ENCODE results near the gene JADE1. TPM values are rescaled to one million over a fixed set of nuclear protein-coding genes. Genes with fewer than 3 reads are reported as not detected.

The JADE1 gene
- total and polyA plus RNA-seq, 9 of the 15 experiments (the other 6 are each of a cell fraction or from before 2014, with no cell fraction given), result 8.3 to 37.9 (median 24.4) TPM

DNA sequence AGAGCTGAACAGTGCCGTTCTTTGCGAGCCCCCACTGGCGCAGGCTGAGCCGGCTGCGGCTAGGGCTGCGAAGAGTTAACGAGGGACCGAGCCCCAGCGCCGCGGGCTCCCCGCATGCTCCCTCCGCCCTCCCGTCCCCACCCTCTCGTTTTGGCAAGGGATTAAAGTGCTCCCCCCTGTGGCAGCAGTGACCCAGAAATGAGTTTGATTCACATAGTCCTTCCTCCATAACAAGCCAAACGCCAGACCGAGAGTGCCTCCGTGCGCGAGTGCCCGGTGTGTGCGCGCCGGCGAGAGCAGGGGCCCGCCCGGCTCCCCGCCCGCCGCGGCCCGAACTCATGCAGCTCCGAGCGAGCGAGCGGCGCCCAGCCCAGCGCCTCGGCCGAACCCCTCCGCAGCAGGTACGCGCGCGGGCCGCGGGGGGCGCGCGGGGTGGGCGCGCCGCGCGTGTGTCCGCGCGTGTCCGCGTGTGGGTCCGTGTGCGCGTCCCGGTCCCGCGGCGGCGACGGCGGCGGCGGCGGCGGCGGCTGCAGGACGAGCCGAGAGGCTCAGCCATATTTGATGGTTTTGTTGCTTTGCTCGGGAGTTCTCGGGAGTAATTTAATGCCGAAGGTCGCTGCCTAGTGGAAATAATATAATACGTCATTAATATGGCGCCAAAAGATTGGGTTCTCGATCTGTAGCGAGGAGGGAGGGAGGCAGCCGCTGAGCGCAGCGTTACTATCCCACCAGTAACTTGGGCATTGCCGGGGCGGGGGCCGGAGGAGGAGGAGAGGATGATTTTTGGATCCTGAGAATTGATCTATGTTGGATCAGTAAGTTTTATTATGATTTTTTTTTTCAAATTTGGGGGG, at the start of gene JADE1 (continued):
- peak in 1 of 2 experiments; percentile 36; a peak in 1 of 4 replicates for TF ChIP-seq SIN3A (IDR thresholded peaks at IDR 0.05; ENCODE audit: borderline replicate concordance in 2 of 2, control insufficient read depth in 1 of 2, low read depth in 2 of 2, low read length in 2 of 2)
- TF ChIP-seq RBM34 (IDR thresholded peaks at IDR 0.05; ENCODE audit: borderline replicate concordance, insufficient read depth, low read length), result no peak
- TF ChIP-seq MXI1 (IDR thresholded peaks at IDR 0.05; ENCODE audit: low read depth, low read length), result no peak
- peak; percentile 88 for TF ChIP-seq ZNF766 (CRISPR knock-in tag; conservative IDR thresholded peaks at IDR 0.05)
- TF ChIP-seq RAD51 (IDR thresholded peaks at IDR 0.05; ENCODE audit: borderline replicate concordance, low read depth), result no peak
- TF ChIP-seq ZNF23 (CRISPR knock-in tag; IDR thresholded peaks at IDR 0.05), result no peak
- peak; percentile 35; the same call in 1 of the 2 replicates for TF ChIP-seq FOSL1 (tag; conservative IDR thresholded peaks at IDR 0.05)
- 0 out of 2 replicates have a peak, but pooled peaks have one; percentile 14 for TF ChIP-seq ELF2 (CRISPR knock-in tag; IDR thresholded peaks at IDR 0.05)
- peak; percentile 18; the same call in 1 of the 2 replicates for TF ChIP-seq SOX6 (IDR thresholded peaks at IDR 0.05)
- no peak for TF ChIP-seq PRMT5 (CRISPR knock-in tag; IDR thresholded peaks at IDR 0.05)
- TF ChIP-seq, protein P1, sequence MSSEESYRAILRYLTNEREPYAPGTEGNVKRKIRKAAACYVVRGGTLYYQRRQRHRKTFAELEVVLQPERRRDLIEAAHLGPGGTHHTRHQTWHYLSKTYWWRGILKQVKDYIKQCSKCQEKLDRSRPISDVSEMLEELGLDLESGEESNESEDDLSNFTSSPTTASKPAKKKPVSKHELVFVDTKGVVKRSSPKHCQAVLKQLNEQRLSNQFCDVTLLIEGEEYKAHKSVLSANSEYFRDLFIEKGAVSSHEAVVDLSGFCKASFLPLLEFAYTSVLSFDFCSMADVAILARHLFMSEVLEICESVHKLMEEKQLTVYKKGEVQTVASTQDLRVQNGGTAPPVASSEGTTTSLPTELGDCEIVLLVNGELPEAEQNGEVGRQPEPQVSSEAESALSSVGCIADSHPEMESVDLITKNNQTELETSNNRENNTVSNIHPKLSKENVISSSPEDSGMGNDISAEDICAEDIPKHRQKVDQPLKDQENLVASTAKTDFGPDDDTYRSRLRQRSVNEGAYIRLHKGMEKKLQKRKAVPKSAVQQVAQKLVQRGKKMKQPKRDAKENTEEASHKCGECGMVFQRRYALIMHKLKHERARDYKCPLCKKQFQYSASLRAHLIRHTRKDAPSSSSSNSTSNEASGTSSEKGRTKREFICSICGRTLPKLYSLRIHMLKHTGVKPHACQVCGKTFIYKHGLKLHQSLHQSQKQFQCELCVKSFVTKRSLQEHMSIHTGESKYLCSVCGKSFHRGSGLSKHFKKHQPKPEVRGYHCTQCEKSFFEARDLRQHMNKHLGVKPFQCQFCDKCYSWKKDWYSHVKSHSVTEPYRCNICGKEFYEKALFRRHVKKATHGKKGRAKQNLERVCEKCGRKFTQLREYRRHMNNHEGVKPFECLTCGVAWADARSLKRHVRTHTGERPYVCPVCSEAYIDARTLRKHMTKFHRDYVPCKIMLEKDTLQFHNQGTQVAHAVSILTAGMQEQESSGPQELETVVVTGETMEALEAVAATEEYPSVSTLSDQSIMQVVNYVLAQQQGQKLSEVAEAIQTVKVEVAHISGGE (CRISPR knock-in tag; IDR thresholded peaks at IDR 0.05), result peak in 1 of 3 experiments; percentile 51; a peak in 2 of 6 replicates
- TF ChIP-seq, protein P2, sequence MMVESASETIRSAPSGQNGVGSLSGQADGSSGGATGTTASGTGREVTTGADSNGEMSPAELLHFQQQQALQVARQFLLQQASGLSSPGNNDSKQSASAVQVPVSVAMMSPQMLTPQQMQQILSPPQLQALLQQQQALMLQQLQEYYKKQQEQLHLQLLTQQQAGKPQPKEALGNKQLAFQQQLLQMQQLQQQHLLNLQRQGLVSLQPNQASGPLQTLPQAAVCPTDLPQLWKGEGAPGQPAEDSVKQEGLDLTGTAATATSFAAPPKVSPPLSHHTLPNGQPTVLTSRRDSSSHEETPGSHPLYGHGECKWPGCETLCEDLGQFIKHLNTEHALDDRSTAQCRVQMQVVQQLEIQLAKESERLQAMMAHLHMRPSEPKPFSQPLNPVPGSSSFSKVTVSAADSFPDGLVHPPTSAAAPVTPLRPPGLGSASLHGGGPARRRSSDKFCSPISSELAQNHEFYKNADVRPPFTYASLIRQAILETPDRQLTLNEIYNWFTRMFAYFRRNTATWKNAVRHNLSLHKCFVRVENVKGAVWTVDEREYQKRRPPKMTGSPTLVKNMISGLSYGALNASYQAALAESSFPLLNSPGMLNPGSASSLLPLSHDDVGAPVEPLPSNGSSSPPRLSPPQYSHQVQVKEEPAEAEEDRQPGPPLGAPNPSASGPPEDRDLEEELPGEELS (CRISPR knock-in tag; IDR thresholded peaks at IDR 0.05; ENCODE audit: borderline replicate concordance), result no peak
- TF ChIP-seq, protein P3, sequence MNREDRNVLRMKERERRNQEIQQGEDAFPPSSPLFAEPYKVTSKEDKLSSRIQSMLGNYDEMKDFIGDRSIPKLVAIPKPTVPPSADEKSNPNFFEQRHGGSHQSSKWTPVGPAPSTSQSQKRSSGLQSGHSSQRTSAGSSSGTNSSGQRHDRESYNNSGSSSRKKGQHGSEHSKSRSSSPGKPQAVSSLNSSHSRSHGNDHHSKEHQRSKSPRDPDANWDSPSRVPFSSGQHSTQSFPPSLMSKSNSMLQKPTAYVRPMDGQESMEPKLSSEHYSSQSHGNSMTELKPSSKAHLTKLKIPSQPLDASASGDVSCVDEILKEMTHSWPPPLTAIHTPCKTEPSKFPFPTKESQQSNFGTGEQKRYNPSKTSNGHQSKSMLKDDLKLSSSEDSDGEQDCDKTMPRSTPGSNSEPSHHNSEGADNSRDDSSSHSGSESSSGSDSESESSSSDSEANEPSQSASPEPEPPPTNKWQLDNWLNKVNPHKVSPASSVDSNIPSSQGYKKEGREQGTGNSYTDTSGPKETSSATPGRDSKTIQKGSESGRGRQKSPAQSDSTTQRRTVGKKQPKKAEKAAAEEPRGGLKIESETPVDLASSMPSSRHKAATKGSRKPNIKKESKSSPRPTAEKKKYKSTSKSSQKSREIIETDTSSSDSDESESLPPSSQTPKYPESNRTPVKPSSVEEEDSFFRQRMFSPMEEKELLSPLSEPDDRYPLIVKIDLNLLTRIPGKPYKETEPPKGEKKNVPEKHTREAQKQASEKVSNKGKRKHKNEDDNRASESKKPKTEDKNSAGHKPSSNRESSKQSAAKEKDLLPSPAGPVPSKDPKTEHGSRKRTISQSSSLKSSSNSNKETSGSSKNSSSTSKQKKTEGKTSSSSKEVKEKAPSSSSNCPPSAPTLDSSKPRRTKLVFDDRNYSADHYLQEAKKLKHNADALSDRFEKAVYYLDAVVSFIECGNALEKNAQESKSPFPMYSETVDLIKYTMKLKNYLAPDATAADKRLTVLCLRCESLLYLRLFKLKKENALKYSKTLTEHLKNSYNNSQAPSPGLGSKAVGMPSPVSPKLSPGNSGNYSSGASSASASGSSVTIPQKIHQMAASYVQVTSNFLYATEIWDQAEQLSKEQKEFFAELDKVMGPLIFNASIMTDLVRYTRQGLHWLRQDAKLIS (CRISPR knock-in tag; IDR thresholded peaks at IDR 0.05), result no peak
- peak; percentile 92 for TF ChIP-seq TBP (optimal IDR thresholded peaks at IDR 0.05; ENCODE audit: low read depth, low read length)

Data from K562 (cell line).